ENCODE results near the gene RAMACL.

The RAMACL gene

GRCh38 chr6:166570929-166571713 lies 15.4 kb downstream of the RAMACL start:
- ChIA-PET CTCF (no interaction called here), POLR2A (no interaction called here)
- no peak overlapping the region for H3K4me3 ChIP-seq (ENCODE audit: low read depth, low read length)
- TF ChIP-seq CTCF (IDR thresholded peaks at IDR 0.05; ENCODE audit: insufficient read depth, low read length, missing control alignments) = no peak
- no peak for DNase-seq (ENCODE audit: low read depth, low spot score)

- no peak for TF ChIP-seq CTCF (IDR thresholded peaks at IDR 0.05; ENCODE audit: insufficient read depth, low read length, missing control alignments)
- ChIA-PET POLR2A (no interaction called here), CTCF (no interaction called here)
- H3K4me3 ChIP-seq (ENCODE audit: low read depth, low read length) = no peak overlapping the region
- no peak for DNase-seq (ENCODE audit: low read depth, low spot score)
Measured at GRCh38 chr6:166569206-166569605, 17.3 kb downstream of the RAMACL start.

GRCh38 chr6:166567813-166568212 lies 18.7 kb downstream of the RAMACL start:
- ChIA-PET POLR2A (interaction anchor here (1.0 to 1.7 kb wide), 3 partner anchors 27 to 59 kb away, joined by 3 read pairs; partner anchors contain the start of gene RPS6KA2), CTCF (interaction anchor here (1.0 to 1.1 kb wide), 2 partner anchors 14 to 102 kb away, joined by 3 read pairs; no protein-coding TSS in a partner anchor)
- DNase-seq (ENCODE audit: low read depth, low spot score) = no peak
- no peak overlapping the region for H3K4me3 ChIP-seq (ENCODE audit: low read depth, low read length)
- no peak for TF ChIP-seq CTCF (IDR thresholded peaks at IDR 0.05; ENCODE audit: insufficient read depth, low read length, missing control alignments)

GRCh38 chr6:166567107-166567506 lies 19.4 kb downstream of the RAMACL start:
- POLR2A ChIA-PET = interaction anchor here (1.0 to 1.7 kb wide), 4 partner anchors 11 to 60 kb away, joined by 3 read pairs; partner anchors contain the start of gene RPS6KA2
- CTCF ChIA-PET = interaction anchor here (1.1 kb wide), 1 partner anchor 102 kb away, joined by 3 read pairs; no protein-coding TSS in a partner anchor
- no peak for TF ChIP-seq CTCF (IDR thresholded peaks at IDR 0.05; ENCODE audit: insufficient read depth, low read length, missing control alignments)
- H3K4me3 ChIP-seq (ENCODE audit: low read depth, low read length) = no peak overlapping the region
- peak; percentile 96 for DNase-seq (ENCODE audit: low read depth, low spot score)

GRCh38 chr6:166566026-166567011 lies 20.2 kb downstream of the RAMACL start:
- TF ChIP-seq CTCF (IDR thresholded peaks at IDR 0.05; ENCODE audit: insufficient read depth, low read length, missing control alignments) = no peak
- POLR2A ChIA-PET = interaction anchor here (1.0 to 1.7 kb wide), 3 partner anchors 12 to 61 kb away, joined by 3 read pairs; partner anchors contain the start of gene RPS6KA2
- H3K4me3 ChIP-seq (ENCODE audit: low read depth, low read length) = no peak overlapping the region
- CTCF ChIA-PET = interaction anchor here (1.3 kb wide), 1 partner anchor 13 kb away, joined by 3 read pairs; no protein-coding TSS in a partner anchor
- DNase-seq (ENCODE audit: low read depth, low spot score) = no peak

Data from AG04449 (cell line).